H9 (cell line): ENCODE data around the gene CDH23. TPM values are rescaled to one million over a fixed set of nuclear protein-coding genes. Genes with fewer than 3 reads are reported as not detected.

Experiments
- DNase-seq: peaks from one replicate; pipeline ENCODE4 v3.0.0-alpha.2; 2017
- H2AFZ ChIP-seq: one replicate; pipeline ENCODE4 v1.6.1; 2013; ENCODE audit warnings: mild to moderate bottlenecking, low read length, control low read depth, moderate library complexity
- H2AK5ac ChIP-seq: 2 replicates; pipeline ENCODE4 v1.6.1; 2013; ENCODE audit warnings: low read length, control low read depth, mixed read lengths; ENCODE audit not compliant: insufficient read length
- H2BK120ac ChIP-seq: one replicate; pipeline ENCODE4 v1.6.1; 2013; ENCODE audit warnings: low read depth, mild to moderate bottlenecking, low read length, control low read depth, inconsistent platforms; ENCODE audit not compliant: poor library complexity, severe bottlenecking
- H2BK12ac ChIP-seq: 2 replicates; pipeline ENCODE4 v1.6.1; 2013; ENCODE audit warnings: low read length, control low read depth, mixed read lengths, low read depth; ENCODE audit not compliant: insufficient read length
- H2BK15ac ChIP-seq: 2 replicates; pipeline ENCODE4 v1.6.1; 2013; ENCODE audit warnings: low read depth, low read length, control low read depth
- H2BK20ac ChIP-seq: one replicate; pipeline ENCODE4 v1.6.1; 2013; ENCODE audit warnings: low read depth, mild to moderate bottlenecking, low read length, control low read depth, inconsistent platforms; ENCODE audit not compliant: poor library complexity, severe bottlenecking
- H2BK5ac ChIP-seq: 2 replicates; pipeline ENCODE4 v1.6.1; 2013; ENCODE audit warnings: low read length, control low read depth, mixed read lengths; ENCODE audit not compliant: insufficient read length
- H3K14ac ChIP-seq: 2 replicates; pipeline ENCODE4 v1.6.1; 2013; ENCODE audit warnings: low read length, control low read depth; ENCODE audit not compliant: insufficient read depth
- H3K18ac ChIP-seq: 2 replicates; pipeline ENCODE4 v1.6.1; 2013; ENCODE audit warnings: low read depth, mild to moderate bottlenecking, mixed read lengths, low read length, control low read depth; ENCODE audit not compliant: insufficient read length
- H3K23ac ChIP-seq: 2 replicates; pipeline ENCODE4 v1.6.1; 2013; ENCODE audit warnings: low read length, control low read depth, mixed read lengths, low read depth; ENCODE audit not compliant: insufficient read length
- H3K23me2 ChIP-seq: 2 replicates; pipeline ENCODE4 v1.6.1; 2013; ENCODE audit warnings: low read depth, mild to moderate bottlenecking, mixed read lengths, low read length, control low read depth; ENCODE audit not compliant: insufficient read length, poor library complexity, severe bottlenecking
- H3K27ac ChIP-seq: 2 replicates; pipeline ENCODE4 v1.5.1; 2013; ENCODE audit warnings: low read length, control low read depth, mixed read lengths, low read depth; ENCODE audit not compliant: insufficient read length
- H3K27me3 ChIP-seq: 2 replicates; pipeline ENCODE4 v1.6.1; 2013; ENCODE audit warnings: low read length, control low read depth, inconsistent platforms; ENCODE audit not compliant: insufficient read depth
- H3K4ac ChIP-seq: 2 replicates; pipeline ENCODE4 v1.6.1; 2013; ENCODE audit warnings: low read depth, mild to moderate bottlenecking, control low read depth, inconsistent platforms, low read length, moderate library complexity
- H3K4me1 ChIP-seq: 2 replicates; pipeline ENCODE4 v1.6.1; 2013; ENCODE audit warnings: low read length, control low read depth, inconsistent platforms; ENCODE audit not compliant: insufficient read depth
- H3K4me2 ChIP-seq: 2 replicates; pipeline ENCODE4 v1.6.1; 2013; ENCODE audit warnings: low read length, control low read depth, mixed read lengths; ENCODE audit not compliant: insufficient read length, insufficient read depth
- H3K56ac ChIP-seq: 2 replicates; pipeline ENCODE4 v1.6.1; 2013; ENCODE audit warnings: low read depth, mild to moderate bottlenecking, mixed read lengths, low read length, control low read depth; ENCODE audit not compliant: insufficient read length
- H3K79me1 ChIP-seq: 2 replicates; pipeline ENCODE4 v1.6.1; 2013; ENCODE audit warnings: low read depth, mild to moderate bottlenecking, moderate library complexity, low read length, control low read depth, inconsistent platforms; ENCODE audit not compliant: insufficient read depth, poor library complexity, severe bottlenecking
- H3K79me2 ChIP-seq: 2 replicates; pipeline ENCODE4 v1.6.1; 2013; ENCODE audit warnings: low read length, control low read depth, inconsistent platforms; ENCODE audit not compliant: insufficient read depth
- H3K9ac ChIP-seq: 2 replicates; pipeline ENCODE4 v1.6.1; 2013; ENCODE audit warnings: low read length, control low read depth, mixed read lengths; ENCODE audit not compliant: insufficient read length; ENCODE audit errors: extremely low read depth
- H3K9me3 ChIP-seq: one replicate; pipeline ENCODE4 v1.6.1; 2013; ENCODE audit warnings: low read depth, low read length, inconsistent platforms; ENCODE audit not compliant: control insufficient read depth
- H3T11ph ChIP-seq: one replicate; pipeline ENCODE4 v1.6.1; 2013; ENCODE audit warnings: mild to moderate bottlenecking, low read length, control low read depth, inconsistent platforms
- H4K20me1 ChIP-seq: one replicate; pipeline ENCODE4 v1.6.1; 2013; ENCODE audit not compliant: control insufficient read depth, insufficient read length, insufficient read depth
- H4K5ac ChIP-seq: 2 replicates; pipeline ENCODE4 v1.6.1; 2013; ENCODE audit warnings: low read depth, mild to moderate bottlenecking, mixed read lengths, low read length, control low read depth; ENCODE audit not compliant: insufficient read length
- H4K8ac ChIP-seq: replicated peaks from 2 replicates; pipeline ENCODE4 v1.6.1; 2013; ENCODE audit warnings: low read length, control low read depth, mixed read lengths, low read depth; ENCODE audit not compliant: insufficient read length
- H4K91ac ChIP-seq: 2 replicates; pipeline ENCODE4 v1.6.1; 2013; ENCODE audit warnings: low read depth, mild to moderate bottlenecking, moderate library complexity, mixed read lengths, low read length, control low read depth; ENCODE audit not compliant: insufficient read length
- H3K27ac Mint-ChIP-seq, 3 experiments: 2 replicates in 2 of 3; 3 replicates in 1 of 3; pipeline ENCODE4 v1.8.0; 2020 to 2021; ENCODE audit warnings: mixed read lengths in 3 of 3, mild to moderate bottlenecking in 1 of 3, moderate library complexity in 1 of 3
- H3K27me3 Mint-ChIP-seq: 2 replicates; pipeline ENCODE4 v1.8.0; 2021; ENCODE audit warnings: low read depth, mild to moderate bottlenecking, moderate library complexity, mixed read lengths
- H3K36me3 Mint-ChIP-seq, 3 experiments: 2 replicates in 2 of 3; 3 replicates in 1 of 3; pipeline ENCODE4 v1.8.0; 2020 to 2021; ENCODE audit warnings: low read depth in 3 of 3, mixed read lengths in 3 of 3; ENCODE audit not compliant: insufficient read depth in 1 of 3
- H3K4me1 Mint-ChIP-seq, 2 experiments: 2 replicates each; pipeline ENCODE4 v1.8.0; 2020; ENCODE audit warnings: mixed read lengths in 2 of 2
- H3K4me3 Mint-ChIP-seq, 2 experiments: 2 replicates in 1 of 2; 3 replicates in 1 of 2; pipeline ENCODE4 v1.8.0; 2020 to 2021; ENCODE audit warnings: mild to moderate bottlenecking in 2 of 2, mixed read lengths in 2 of 2, moderate library complexity in 1 of 2
- H3K9me3 Mint-ChIP-seq, 2 experiments: 2 replicates in 1 of 2; 3 replicates in 1 of 2; pipeline ENCODE4 v1.8.0; 2020; ENCODE audit warnings: mild to moderate bottlenecking in 2 of 2, mixed read lengths in 2 of 2, moderate library complexity in 1 of 2
- WGBS: extraction: QIAGEN DNeasy Blood & Tissue Kit; methylation state at CpG from one replicate; pipeline ENCODE4 v1.1.7; 2013; ENCODE audit warnings: missing lambda C conversion rate, low lambda C conversion rate, mixed read lengths; ENCODE audit not compliant: insufficient read length; ENCODE audit errors: extremely low coverage; 5-methylcytosine and 5-hydroxymethylcytosine counted together
- total RNA-seq: library from RNA; stranded (reverse); gene quantifications from 2 replicates; pipeline ENCODE4 v1.2.1, GENCODE V29; 2021
- TF ChIP-seq, protein P1 (sequence below): fragments of 200-600 bp; sonication (generic); conservative IDR thresholded peaks from 3 replicates; pipeline ENCODE4 v1.8.0; 2021; ENCODE audit warnings: antibody characterized with exemption, mild to moderate bottlenecking

CDH23 gene
- total RNA-seq, 1 experiment from 2014 or later, result 2.1 TPM

DNA sequence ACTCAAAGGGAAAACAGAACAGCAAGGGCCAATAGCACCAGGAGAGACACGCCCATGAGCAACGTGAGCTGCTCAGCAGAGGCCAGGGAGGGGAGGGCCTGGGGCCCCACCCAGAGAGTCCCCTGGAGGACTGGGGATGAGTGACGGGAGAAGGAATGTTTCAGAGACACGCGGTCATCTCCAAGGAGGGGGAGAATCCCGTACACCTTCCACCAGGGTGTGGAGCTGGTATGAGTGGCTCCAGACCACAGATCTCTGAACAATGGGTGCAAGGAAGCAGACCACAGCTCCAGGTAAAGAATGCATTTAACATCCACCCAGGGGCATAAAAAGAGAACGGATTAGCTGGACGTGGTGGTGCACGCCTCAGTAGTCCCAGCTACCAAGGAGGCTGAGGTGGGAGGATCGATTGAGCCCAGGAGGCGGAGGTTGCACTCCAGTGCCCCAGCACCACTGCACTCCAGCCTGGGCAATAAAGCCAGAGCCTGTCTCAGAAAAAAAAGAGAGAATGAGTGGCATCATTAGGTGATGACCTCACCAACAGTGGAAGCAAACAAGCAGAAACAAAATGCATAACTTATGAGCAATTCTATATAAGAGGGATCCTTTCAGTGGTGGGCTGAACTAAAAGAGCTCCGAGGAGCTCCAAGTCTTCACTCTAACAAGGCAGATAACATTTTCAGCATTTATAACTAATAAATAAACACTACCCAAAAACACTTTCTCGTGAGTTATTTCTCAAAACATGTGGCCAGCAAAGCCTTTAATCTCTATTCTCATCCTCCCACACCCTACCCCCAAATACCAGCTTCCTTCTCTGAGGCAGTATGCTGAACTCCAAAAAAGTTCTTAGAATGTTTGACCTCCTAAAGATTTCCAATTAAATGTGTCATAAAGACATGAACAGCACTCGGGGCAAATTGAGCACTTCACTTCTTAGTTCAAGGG lies 441.8 kb downstream of the CDH23 start:
- TF ChIP-seq, protein P1, sequence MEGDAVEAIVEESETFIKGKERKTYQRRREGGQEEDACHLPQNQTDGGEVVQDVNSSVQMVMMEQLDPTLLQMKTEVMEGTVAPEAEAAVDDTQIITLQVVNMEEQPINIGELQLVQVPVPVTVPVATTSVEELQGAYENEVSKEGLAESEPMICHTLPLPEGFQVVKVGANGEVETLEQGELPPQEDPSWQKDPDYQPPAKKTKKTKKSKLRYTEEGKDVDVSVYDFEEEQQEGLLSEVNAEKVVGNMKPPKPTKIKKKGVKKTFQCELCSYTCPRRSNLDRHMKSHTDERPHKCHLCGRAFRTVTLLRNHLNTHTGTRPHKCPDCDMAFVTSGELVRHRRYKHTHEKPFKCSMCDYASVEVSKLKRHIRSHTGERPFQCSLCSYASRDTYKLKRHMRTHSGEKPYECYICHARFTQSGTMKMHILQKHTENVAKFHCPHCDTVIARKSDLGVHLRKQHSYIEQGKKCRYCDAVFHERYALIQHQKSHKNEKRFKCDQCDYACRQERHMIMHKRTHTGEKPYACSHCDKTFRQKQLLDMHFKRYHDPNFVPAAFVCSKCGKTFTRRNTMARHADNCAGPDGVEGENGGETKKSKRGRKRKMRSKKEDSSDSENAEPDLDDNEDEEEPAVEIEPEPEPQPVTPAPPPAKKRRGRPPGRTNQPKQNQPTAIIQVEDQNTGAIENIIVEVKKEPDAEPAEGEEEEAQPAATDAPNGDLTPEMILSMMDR, result no peak
- H3K9me3 ChIP-seq, result no peaks in the 10 kb centered on the region
- peaks cover 57% of the 10 kb centered on the region; the same call in 1 of the 2 replicates for H3K79me2 ChIP-seq
- H2BK120ac ChIP-seq, result no peak overlapping the region
- H2AK5ac ChIP-seq, result no peak overlapping the region
- H4K5ac ChIP-seq, result no peak overlapping the region
- no peak overlapping the region for H3K56ac ChIP-seq
- DNase-seq, result no peak
- H3K27ac Mint-ChIP-seq, result peak overlapping the region; percentile 46 to 85 (median 77); a peak in 4 of 7 replicates
- no peaks in the 10 kb centered on the region for H3K23me2 ChIP-seq
- no peak overlapping the region for H3K18ac ChIP-seq
- no peak overlapping the region for H4K8ac ChIP-seq
- no peak overlapping the region for H3K14ac ChIP-seq
- no peak overlapping the region for H3K27ac ChIP-seq
- H2BK12ac ChIP-seq, result no peak overlapping the region
- no peaks in the 10 kb centered on the region for H3K27me3 Mint-ChIP-seq
- H3K9ac ChIP-seq, result no peak overlapping the region
- no CpG with 5 or more reads among the region's 14 CpGs for WGBS
- H2BK5ac ChIP-seq, result no peak overlapping the region
- H3K4ac ChIP-seq, result no peak overlapping the region
- peaks cover 2 to 10% (median 4%) of the 10 kb centered on the region in 3 experiments; a peak in 5 of 7 replicates for H3K36me3 Mint-ChIP-seq
- no peak overlapping the region for H3K4me3 Mint-ChIP-seq
- no peak overlapping the region for H3K23ac ChIP-seq
- H2BK20ac ChIP-seq, result no peak overlapping the region
- H2AFZ ChIP-seq, result no peak overlapping the region
- no peaks in the 10 kb centered on the region for H3K27me3 ChIP-seq
- H3K4me2 ChIP-seq, result no peak overlapping the region
- peaks cover 14% of the 10 kb centered on the region; the same call in 1 of the 2 replicates for H3K4me1 ChIP-seq
- peaks cover 9% of the 10 kb centered on the region for H3K79me1 ChIP-seq
- H2BK15ac ChIP-seq, result no peak overlapping the region
- no peaks in the 10 kb centered on the region for H3K9me3 Mint-ChIP-seq
- peaks cover 47 to 64% of the 10 kb centered on the region in 2 experiments for H3K4me1 Mint-ChIP-seq
- no peak overlapping the region for H3T11ph ChIP-seq
- H4K20me1 ChIP-seq, result no peaks in the 10 kb centered on the region
- no peak overlapping the region for H4K91ac ChIP-seq
